GM21619 (cell line): Measurements from ENCODE around the gene PCED1B.
"Not testable (repeated sequence)": the region's sequence is repeated elsewhere in the genome, so short reads cannot be mapped to it uniquely, and the experiment has no call there.

ENCODE experiments used
- ATAC-seq: cut with Tn5 transposase; IDR thresholded peaks from one replicate; pipeline ENCODE4 v1.9.1; 2021; ENCODE audit not compliant: unreplicated experiment

The PCED1B gene

DNA sequence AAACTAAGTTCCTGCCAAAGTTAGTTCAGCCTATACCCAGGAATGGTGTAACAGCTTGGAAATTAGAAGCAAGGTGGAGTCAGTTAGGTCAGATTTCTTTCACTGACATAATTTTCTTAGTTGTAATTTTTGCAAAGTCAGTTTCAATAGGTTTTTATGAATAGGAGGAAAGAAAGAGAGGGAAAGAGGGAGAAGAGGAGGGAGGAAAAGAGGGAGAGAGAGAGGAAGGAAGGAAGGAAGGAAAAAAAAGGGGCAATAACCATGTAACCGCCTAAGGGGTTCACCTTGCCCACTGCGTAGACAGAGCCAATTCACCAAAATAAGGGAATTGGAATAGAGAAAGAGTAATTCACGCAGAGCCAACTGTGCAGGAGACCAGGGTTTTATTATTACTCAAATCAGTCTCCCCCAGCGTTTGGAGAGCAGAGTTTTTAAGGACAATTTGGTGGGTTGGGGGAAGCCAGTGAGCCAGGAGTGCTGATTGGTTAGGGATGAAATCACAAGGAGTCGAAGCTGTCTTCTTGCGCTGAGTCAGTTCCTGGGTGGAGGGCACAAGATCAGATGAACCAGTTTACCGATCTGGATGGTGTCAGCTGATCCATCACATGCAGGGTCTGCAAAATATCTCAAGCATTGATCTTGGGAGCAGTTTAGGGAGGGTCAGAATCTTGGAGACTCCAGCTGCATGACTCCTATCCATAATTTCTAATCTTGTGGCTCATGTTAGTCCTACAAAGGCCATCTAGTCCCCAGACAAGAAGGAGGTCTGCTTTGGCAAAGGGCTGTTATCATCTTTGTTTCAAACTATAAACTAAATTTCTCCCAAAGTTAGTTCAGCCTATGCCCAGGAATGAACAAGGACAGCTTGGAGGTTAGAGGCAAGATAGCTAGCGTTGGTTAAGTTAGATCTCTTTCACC lies 126.4 kb downstream of the PCED1B start:
- ATAC-seq, result no peak

DNA sequence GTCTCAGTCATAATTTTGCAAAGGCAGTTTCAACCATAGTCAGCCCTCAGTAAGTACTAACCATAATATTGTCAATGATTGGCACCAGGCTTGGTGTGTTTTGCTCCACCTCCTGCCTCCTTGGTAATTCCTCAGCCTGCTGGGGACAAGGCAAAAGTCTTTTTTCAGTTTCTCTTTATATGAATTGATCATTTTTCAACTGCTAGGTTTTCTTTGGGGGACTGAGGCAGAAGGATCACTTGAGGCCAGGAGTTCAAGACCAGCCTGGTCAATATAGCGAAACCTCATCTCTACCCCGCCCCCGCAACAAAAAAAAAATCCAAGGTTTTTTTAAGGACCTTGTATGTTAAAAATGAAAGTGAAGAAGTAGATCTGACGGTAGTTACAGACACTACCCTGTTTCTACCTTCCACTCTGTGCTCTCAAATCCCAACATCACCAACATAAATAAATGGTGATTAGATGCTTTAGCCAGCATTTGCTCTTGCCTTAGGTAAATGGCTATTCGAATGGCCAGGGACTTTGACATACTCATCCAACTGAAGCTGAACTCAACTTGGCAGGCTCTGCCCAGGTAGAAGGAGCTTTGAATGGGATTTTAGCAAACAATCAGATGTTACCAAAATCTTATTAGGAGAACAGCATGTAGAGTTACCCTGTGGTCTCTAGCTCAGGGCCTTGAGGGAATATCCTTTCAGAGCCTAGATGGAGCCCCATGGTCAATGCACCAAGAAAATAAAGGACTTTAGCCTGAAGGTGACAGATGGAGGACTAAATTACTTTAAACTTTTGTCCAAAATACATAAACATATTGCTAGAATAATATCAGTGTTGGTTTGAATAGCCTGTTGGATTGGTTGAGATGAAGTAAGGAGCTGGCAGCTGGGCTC lies 127.3 kb downstream of the PCED1B start:
- no peak for ATAC-seq

DNA sequence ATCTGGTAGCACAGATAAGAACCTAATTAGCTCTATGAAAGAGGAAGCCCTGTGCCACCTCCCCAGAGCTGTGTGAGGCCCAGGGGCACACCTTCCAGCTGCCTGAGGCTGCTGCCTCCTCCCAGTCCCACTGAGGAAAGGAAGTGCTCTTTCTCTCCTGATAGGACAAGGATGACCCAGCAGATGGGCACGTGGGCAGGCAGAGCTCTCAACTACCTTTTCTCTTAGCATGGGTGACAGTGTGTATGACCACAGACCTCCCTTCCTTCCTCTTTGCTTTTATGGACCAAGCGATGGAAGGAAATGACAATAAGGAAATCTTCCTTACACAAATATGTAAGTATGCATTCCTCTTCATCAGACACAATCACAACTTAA lies 127.9 kb downstream of the PCED1B start:
- peak; percentile 54 for ATAC-seq

DNA sequence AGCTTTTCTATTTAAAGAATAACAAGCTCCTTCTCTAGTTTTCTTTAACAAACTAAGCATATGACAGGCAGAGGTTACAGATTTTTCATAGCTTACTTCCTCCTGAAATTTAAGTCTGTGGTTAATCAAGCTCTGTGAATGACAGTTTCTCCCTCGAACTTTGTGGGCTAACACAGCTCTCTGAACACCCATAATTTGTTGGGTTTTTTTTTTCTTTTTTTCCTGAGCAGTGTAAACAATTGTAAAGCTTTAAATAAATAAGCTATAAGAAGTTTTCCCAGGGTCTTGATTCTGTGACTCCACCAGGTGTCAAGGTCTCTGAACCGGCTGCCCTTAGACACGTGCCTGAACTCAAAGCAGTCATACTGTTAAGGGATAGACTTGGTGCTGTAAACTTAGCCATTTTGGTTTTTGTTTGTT lies 128.4 kb downstream of the PCED1B start:
- ATAC-seq, result peak; percentile 76

DNA sequence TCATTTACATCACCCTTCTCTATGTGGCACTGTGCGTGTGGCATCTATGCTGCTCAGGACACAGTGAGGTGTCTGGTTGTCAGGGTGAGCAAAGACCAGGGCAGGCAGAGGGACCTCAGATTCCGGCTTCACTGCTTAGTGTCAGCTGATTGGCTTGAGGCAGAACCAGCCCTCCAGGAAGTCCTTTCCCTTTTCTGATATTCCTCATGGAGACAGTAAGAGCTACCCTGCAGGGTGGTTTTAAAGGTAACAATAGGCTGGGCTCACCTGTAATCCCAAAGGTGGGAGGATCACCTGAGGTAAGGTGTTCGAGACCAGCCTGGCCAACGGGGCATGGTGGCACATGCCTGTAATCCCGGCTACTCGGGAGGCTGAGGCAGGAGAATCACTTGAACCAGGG lies 129.6 kb downstream of the PCED1B start:
- no peak for ATAC-seq

DNA sequence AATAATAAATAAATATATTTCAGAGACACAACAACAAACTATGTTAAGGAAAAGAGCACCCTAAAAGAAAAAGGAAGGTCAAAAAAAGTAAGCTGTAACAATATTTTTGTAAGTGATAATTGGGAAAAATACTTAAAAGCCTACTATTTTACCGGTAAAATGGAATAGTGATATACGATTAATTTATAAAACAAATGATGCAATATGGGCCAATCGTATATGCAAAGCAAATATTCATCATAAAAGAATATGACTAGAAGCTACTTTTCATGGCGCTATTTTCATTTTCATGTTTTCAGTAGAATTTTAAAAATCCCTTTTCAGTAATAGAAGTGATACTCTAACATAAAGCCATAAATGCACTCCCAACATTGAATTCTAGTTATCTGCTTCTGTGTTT lies 131.4 kb downstream of the PCED1B start:
- no peak for ATAC-seq

DNA sequence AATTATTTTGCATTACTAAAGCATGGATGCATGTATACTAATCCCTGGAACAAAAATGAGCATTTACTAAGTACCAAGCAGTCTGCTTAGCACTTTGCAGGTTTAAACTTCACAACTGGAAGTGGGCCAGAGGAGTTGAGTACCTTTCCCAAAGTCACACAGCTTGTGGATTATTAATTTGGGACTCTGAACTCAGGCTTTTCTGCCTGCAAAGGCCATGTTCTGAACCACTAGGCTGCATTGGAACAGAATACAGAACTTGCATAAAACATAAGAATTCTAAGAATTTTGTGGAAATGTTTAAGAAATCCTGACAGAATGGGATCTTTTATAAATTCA lies 133.2 kb downstream of the PCED1B start:
- no peak for ATAC-seq

DNA sequence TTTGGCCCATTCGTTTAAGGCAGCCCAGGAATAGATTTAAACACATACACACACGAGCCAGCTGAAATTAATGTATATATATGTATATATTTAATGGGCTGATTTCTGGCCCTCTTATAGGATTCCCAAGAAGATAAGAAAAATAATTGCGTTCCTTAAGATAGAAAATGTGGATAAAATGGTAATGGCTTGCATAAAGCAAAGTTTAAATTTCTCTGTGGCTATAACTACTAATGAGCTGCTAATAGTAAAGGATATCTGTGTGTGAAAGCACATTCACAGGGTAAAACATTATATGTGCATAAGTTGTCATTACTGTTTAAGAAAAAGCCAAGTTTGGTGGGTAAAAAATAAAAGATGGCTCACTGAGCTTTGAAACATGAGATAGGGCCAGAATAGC lies 134.0 kb downstream of the PCED1B start:
- no peak for ATAC-seq

DNA sequence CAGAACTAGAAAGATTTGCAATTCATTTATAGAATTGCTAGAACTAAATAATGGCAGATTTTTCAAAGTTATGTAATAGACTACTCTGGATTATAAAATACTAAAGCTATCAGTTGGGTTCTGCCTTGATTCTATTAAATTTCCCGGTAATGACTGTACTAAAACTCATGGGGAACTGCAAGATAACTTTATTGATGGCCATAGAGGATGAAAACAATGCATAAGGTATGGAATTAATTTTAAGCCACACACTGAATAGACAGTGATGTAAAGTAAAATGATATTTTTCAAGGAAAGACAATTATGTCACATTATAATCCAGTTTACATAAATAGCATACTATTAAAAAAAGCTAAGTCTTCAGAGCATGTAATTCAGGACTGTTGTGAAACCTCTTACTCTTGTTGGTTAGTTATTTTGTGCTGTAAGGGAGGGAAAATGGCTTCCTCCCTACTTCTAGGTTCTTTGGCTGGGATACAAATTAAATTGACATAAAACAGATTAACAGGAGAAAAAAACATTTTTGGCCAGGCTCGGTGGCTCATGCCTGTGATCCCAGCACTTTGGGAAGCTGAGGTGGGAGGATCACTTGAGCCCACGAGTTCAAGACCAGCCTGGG lies 134.7 kb downstream of the PCED1B start:
- no peak for ATAC-seq

DNA sequence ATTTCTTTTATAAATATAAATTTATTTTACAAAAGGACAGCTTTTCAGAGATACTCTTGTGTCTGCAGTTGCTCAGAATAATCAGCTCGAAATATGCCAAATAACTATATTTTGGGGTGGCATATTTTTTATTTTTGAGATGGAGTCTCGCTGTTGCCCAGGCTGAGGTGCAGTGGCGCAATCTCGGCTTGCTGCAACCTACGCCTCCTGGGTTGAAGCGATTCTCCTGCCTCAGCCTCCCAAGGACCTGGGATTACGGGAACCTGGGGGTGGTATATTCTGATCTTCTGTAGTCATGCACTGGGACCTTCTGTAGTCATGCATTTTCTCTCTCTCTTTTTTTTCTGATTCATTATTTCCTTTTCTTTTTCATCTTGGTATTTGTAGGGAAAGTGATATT lies 135.3 kb downstream of the PCED1B start:
- no peak for ATAC-seq

DNA sequence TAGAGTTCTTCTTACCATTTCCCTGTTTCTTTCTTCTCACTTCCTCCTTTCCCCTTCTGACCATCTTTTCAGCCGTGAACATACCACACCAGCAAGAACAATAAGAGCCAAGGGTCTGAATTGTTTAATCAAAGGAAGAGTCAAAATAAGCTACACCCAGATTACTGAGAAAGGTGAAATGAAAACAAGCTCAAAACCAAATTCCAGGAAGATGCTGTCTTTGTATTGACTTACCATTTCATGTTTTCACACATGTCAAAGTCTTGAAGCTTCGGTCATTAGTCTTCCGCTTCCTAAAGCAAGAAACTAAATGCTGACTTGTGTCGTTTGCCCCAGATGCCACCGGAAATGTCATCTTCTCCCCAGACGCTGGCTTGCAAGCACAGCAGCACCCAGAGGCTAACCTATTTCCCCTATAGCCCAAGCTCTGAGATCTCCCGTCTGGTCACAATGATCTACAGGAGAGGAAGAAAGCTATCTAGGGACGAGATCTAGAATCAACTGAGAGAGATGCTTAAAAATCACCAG lies 136.8 kb downstream of the PCED1B start:
- ATAC-seq, result peak; percentile 68

DNA sequence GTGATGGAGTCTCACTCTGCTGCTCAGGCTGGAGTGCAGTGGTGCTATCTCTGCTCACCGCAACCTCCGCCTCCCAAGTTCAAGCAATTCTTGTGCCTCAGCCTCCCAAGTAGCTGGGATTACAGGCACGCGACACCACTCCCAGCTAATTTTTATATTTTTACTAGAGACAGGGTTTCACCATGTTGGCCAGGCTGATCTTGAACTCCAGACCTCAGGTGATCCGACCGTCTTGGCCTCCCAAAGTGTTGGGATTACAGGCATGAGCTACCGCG lies 138.1 kb downstream of the PCED1B start:
- ATAC-seq, result not testable (repeated sequence)

DNA sequence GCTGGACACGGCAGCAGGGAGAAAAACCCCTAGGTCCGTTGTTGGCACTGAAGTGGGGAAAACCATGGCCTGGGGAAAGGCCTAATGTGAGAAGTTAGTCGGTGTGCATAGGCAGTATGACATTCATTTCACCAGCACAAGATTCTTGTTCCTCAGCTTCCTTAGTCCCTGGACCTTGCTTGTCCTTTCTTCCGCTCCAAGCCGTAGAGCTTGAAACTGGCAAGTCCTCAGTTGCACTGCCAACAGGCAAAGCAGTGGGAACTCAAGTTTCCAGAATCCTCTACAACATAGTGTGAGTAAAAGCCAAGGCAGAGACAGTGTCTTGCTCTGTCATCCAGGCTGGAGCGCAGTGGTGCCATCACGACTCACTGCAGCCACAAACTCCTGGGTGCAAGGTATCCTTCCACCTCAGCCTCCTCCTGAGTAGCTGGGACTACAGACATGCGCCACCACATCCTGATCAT lies 138.8 kb downstream of the PCED1B start:
- peak; percentile 38 for ATAC-seq

DNA sequence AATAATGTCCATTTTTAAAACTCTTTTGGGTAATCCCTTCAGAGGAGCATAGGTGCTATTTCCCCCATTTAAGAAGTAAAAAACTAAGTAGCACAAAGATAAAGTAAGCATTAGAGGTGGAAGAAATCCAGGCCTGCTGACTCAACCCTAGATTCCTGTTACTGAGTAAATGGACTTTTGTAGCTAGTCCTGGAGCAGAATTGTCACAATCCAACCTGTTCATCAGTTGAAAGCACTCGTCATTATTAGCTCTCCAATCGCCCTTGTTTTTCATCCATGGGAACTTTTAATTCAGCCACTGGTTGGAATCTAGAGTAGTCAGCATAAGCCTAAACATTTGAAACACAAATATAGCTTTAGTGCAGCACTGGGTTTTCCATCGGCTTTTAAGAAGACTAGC lies 139.8 kb downstream of the PCED1B start:
- ATAC-seq, result no peak

DNA sequence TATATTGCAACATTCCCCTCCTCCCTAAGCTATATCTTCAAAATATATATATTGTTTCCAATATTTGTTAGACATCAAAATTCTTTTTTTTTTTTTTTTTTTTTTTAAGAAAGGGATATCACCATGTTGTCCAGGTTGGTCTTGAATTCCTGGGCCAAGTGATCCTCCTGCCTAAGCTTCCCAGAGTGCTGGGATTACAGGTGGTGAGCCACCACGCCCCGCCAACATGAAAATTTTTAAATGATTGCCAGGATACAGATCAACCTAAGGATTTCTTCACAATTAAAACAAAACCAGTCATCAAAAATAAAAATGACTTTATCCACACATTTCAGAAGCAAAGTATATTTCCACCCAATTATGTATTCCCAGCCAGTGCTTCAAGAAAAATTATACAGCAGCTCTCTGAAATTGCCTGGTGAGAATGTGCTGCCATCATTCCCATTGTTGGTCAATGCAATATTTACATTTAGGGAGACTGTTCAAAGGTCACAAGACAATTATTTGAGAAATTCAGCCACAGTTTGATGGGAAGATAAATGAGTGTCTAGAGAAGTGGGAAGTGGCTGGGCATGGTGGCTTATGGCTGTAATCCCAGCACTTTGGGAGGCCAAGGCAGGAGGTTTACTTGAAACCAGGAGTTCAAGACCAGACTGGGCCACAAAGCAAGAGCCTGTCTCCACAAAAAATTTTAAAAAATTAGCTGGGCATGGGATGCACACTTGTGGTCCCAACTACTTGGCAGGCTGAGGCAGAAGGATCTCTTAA lies 142.0 kb downstream of the PCED1B start:
- ATAC-seq, result no peak

DNA sequence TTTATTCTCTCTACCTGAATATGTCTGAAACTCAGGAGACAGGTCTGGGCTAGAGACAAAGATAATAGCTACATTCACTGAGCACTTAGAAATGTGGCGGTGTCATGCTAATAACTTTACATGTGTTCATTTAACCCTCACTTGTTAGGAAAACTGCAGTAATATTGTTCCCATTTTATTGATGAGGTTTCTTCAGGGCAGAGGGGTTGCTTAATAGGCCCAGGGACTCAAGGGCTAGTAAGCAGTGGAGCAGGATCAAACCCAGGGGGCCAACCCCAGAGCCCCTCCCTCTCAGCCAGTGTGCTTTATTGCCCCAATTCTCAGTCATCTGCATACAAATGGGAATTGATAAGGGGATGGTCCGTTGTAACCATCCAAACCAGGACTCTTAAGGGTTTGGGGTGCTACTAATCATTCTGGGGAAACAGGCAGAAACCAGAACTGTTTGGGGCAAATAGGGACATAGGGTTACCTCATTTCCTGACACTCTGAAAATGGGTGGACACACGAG lies 143.2 kb downstream of the PCED1B start:
- no peak for ATAC-seq

DNA sequence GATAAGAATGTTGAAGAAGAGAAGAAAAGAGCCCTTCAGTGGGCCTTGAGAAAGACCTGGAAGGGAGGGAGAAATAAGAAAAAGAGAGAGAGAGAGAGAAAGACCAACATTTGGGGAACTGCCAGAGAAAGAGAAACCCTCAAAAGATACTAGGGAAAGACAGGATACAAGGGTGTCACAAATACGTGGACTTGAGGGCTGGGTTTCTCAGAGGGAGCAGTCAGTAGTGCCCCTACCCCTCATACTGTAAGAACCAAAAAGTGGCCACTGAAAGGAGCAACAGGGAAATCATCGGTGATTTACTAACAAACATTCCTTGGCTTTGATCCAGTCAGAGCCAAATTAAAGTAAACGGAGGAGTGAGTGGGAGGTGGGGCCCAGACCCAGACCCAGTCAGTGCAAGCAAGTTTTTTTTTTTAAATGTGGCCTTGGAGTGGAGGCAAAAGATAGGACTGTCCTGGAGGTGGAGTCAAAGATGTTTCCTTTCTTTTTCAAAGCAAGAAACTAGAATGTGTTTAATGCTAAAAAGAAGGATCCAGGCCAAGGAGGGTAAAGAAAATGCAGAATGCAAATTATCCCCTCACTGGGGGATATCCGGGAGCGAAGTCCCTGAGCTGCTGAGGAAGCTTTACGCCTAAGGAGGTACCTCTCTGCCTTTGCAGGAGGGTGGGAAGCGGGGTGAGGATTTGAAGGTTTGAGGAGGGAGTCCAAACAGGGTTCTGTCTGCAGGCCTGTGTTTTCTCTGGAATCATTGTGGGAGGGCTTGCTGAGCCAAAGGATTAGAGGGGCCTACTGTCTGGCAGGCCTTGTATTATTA lies 143.8 kb downstream of the PCED1B start:
- ATAC-seq, result no peak

DNA sequence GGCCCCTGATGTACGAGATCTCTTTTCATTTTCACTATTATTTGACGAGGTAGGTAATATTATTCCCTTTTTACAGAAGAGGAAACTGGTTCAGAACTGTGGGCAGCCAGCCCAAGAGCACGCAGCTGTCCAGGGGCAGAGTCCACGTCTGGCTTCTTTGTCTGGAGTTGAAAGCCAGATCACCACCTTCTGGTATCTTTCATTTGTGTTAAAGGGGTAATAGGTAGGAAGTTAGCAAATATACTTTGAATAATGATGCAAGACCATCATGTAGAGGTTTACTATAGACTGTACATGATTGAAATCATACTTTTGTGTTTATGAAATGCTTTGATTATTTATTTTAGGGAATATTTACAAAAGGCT lies 144.4 kb downstream of the PCED1B start:
- no peak for ATAC-seq

DNA sequence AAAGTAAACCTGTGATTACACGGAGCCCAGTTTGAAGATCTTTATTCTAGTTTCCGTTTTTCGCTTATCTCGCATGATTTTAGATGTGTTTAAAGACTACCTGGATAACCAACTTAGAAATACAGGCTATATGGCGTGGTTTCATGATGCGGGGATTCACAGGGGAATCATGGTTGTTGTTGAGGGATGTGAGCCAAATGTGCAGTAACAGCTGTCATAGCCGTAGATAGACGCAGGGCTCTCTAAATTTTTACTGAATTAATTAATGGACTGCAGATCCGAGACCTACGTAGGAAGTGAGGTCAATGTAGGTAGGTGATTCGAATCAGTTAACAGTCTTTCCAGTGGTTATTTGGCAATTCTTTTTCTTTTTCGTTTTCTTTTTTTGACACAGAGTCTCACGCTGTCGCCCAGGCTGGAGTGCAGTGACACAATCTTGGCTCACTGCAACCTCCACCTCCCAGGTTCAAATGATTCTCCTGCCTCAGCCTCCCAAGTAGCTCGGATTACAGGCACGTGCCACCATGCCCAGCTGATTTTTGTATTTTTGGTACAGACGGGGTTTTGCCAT lies 145.2 kb downstream of the PCED1B start:
- ATAC-seq, result no peak
